Tibial nerve (tissue), 3 donors: ENCODE measurements around the gene TMEM214.

ENCODE experiments used
- POLR2A ChIP-seq, 2 donors: fragments of 450-650 bp; IDR thresholded peaks; one replicate each; pipeline ENCODE4 v1.6.1; 2017; ENCODE audit warnings: antibody characterized with exemption in 2 of 2, mild to moderate bottlenecking in 2 of 2, moderate library complexity in 2 of 2
- TF ChIP-seq, protein P1 (sequence below), 5 experiments: fragments of 200-600 bp in 3 of 5; fragments of 450-650 bp in 2 of 5; sonication (generic) in 3 of 5; IDR thresholded peaks; one replicate each; pipeline ENCODE4 v1.5.1; 2016 to 2019; ENCODE audit warnings: antibody characterized with exemption in 5 of 5, mild to moderate bottlenecking in 3 of 5, moderate library complexity in 2 of 5

DNA sequence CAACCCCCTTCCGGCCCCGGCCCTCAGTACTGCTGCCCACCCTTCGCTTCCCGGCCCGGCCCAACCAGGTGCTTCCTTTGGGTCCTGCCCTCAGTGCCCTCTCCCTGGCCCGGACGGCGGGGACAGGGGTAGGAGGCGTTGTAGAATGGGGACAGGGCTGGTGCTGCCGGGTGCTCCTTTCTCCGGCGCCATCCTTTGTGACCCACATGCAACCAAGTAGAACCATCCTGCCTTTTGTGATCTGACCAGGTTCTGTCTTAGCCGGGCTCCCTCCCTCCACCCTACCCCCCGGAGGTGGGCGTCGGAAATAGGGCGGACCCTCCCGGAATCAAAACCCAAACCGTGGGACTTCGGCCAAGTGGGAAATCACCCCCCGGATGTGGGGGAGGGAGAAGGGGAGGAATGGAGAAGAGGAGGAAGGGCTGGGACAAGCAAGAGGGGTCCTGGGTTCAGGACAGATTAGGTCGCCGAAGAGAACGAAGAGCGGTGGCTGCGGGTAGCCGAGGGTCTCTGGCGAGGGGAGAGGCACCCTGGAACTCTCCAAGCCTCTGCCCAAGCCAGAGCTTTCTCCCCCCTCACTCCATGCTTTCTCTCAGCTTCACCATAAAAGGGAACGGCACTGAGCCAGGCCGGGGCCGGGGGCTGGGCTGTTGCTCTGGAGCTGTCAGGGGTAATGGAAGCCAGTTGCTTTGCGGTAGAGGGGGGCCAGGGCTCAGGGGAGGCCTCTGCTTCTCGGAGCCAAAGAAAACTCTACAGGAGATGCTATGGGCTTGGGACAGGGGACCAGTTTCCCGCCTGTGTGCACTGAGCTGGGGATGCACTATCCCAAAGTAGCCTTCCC, 39.4 kb downstream of the TMEM214 start:
- TF ChIP-seq POLR2A (IDR thresholded peaks at IDR 0.05): no peak
- TF ChIP-seq, protein P1, sequence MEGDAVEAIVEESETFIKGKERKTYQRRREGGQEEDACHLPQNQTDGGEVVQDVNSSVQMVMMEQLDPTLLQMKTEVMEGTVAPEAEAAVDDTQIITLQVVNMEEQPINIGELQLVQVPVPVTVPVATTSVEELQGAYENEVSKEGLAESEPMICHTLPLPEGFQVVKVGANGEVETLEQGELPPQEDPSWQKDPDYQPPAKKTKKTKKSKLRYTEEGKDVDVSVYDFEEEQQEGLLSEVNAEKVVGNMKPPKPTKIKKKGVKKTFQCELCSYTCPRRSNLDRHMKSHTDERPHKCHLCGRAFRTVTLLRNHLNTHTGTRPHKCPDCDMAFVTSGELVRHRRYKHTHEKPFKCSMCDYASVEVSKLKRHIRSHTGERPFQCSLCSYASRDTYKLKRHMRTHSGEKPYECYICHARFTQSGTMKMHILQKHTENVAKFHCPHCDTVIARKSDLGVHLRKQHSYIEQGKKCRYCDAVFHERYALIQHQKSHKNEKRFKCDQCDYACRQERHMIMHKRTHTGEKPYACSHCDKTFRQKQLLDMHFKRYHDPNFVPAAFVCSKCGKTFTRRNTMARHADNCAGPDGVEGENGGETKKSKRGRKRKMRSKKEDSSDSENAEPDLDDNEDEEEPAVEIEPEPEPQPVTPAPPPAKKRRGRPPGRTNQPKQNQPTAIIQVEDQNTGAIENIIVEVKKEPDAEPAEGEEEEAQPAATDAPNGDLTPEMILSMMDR (IDR thresholded peaks at IDR 0.05): no peak
